CD14-positive monocyte (primary cell): ENCODE data around the gene MYO1D. TPM values are rescaled to one million over a fixed set of nuclear protein-coding genes. Genes with fewer than 3 reads are reported as not detected.

Source experiments
- DNase-seq, 3 donors: peaks; one replicate each; pipeline ENCODE4 v3.0.0-alpha.2; 2011 to 2022
- H2AFZ ChIP-seq: 2 replicates; pipeline ENCODE4 v1.6.0; 2012; ENCODE audit warnings: mild to moderate bottlenecking, low read depth, low read length, inconsistent platforms; ENCODE audit not compliant: insufficient read depth, poor library complexity, severe bottlenecking
- H3K27ac ChIP-seq, 2 donors: 1 replicate in 1 of 2; 2 replicates in 1 of 2; pipeline ENCODE4 v1.5.1; 2012 to 2013; ENCODE audit warnings: low read length in 2 of 2, control low read depth in 1 of 2, inconsistent platforms in 1 of 2, low read depth in 1 of 2, mild to moderate bottlenecking in 1 of 2
- H3K27me3 ChIP-seq, 2 donors: one replicate each; pipeline versions ENCODE4 v1.6.0 to v1.6.1; 2011 to 2013; ENCODE audit warnings: low read length in 2 of 2; ENCODE audit not compliant: control insufficient read depth in 2 of 2, insufficient read depth in 2 of 2
- H3K36me3 ChIP-seq, 2 donors: replicated peaks in 1 of 2; 1 replicate in 1 of 2; 2 replicates in 1 of 2; pipeline versions ENCODE4 v1.5.1 to v1.6.1; 2012 to 2013; ENCODE audit warnings: low read length in 2 of 2, control low read depth in 1 of 2, inconsistent platforms in 1 of 2, mild to moderate bottlenecking in 1 of 2; ENCODE audit not compliant: insufficient read depth in 2 of 2, control insufficient read depth in 1 of 2
- H3K4me1 ChIP-seq, 2 donors: 1 replicate in 1 of 2; 2 replicates in 1 of 2; pipeline versions ENCODE4 v1.5.1 to v1.6.1; 2012 to 2013; ENCODE audit warnings: low read length in 2 of 2, control low read depth in 1 of 2, inconsistent platforms in 1 of 2, mild to moderate bottlenecking in 1 of 2, moderate library complexity in 1 of 2; ENCODE audit not compliant: insufficient read depth in 2 of 2, control insufficient read depth in 1 of 2
- H3K4me2 ChIP-seq: replicated peaks from 2 replicates; pipeline ENCODE3; 2012; ENCODE audit warnings: low read length, moderate library complexity, mild to moderate bottlenecking; ENCODE audit not compliant: poor library complexity, severe bottlenecking; ENCODE audit errors: extremely low read depth
- H3K4me3 ChIP-seq, 3 experiments: fragments of 200-600 bp in 1 of 3; sonication (generic) in 1 of 3; replicated peaks in 1 of 3; 1 replicate in 2 of 3; 2 replicates in 1 of 3; pipeline ENCODE4 v1.5.1; 2011 to 2013; ENCODE audit warnings: low read length in 3 of 3, mild to moderate bottlenecking in 3 of 3, control low read depth in 2 of 3, low read depth in 2 of 3, inconsistent platforms in 1 of 3, moderate library complexity in 1 of 3
- H3K79me2 ChIP-seq: 2 replicates; pipeline ENCODE4 v1.6.0; 2012; ENCODE audit warnings: mild to moderate bottlenecking, control low read depth, inconsistent platforms, low read length, moderate library complexity; ENCODE audit not compliant: insufficient read depth
- H3K9ac ChIP-seq: 2 replicates; pipeline ENCODE4 v1.6.0; 2017; ENCODE audit warnings: low read length, mild to moderate bottlenecking; ENCODE audit not compliant: insufficient read depth, poor library complexity, severe bottlenecking
- H3K9me3 ChIP-seq, 2 donors: replicated peaks in 1 of 2; 1 replicate in 1 of 2; 2 replicates in 1 of 2; pipeline versions ENCODE4 v1.5.1 to v1.6.1; 2012 to 2013; ENCODE audit warnings: low read length in 2 of 2, control low read depth in 1 of 2; ENCODE audit not compliant: control insufficient read depth in 1 of 2, insufficient read depth in 1 of 2
- H4K20me1 ChIP-seq: 2 replicates; pipeline ENCODE4 v1.6.0; 2012; ENCODE audit warnings: mild to moderate bottlenecking, low read length, control low read depth, moderate library complexity; ENCODE audit not compliant: insufficient read depth
- H3K27ac Mint-ChIP-seq, 7 donors: one replicate each; pipeline ENCODE4 v1.8.0; 2020; ENCODE audit warnings: mild to moderate bottlenecking in 7 of 7, mixed read lengths in 7 of 7, moderate library complexity in 6 of 7, inconsistent platforms in 2 of 7
- H3K27me3 Mint-ChIP-seq, 3 donors: one replicate each; pipeline ENCODE4 v1.8.0; 2021 to 2022; ENCODE audit warnings: low read depth in 3 of 3, mild to moderate bottlenecking in 3 of 3, mixed read lengths in 3 of 3, moderate library complexity in 3 of 3, inconsistent platforms in 1 of 3
- H3K36me3 Mint-ChIP-seq, 2 donors: one replicate each; pipeline ENCODE4 v1.8.0; 2020; ENCODE audit warnings: mixed read lengths in 2 of 2, inconsistent platforms in 1 of 2, mild to moderate bottlenecking in 1 of 2
- H3K4me1 Mint-ChIP-seq: one replicate; pipeline ENCODE4 v1.8.0; 2020; ENCODE audit warnings: mild to moderate bottlenecking, mixed read lengths
- H3K4me3 Mint-ChIP-seq, 2 donors: one replicate each; pipeline ENCODE4 v1.8.0; 2020; ENCODE audit warnings: mild to moderate bottlenecking in 2 of 2, mixed read lengths in 2 of 2, moderate library complexity in 1 of 2
- H3K9me3 Mint-ChIP-seq, 7 donors: one replicate each; pipeline ENCODE4 v1.8.0; 2020 to 2022; ENCODE audit warnings: mixed read lengths in 7 of 7, mild to moderate bottlenecking in 6 of 7, moderate library complexity in 6 of 7, inconsistent platforms in 2 of 7
- WGBS: methylation state at CpG from one replicate; pipeline ENCODE4 v1.1.5; 2013; ENCODE audit warnings: missing lambda C conversion rate; ENCODE audit not compliant: insufficient coverage; 5-methylcytosine and 5-hydroxymethylcytosine counted together
- intact Hi-C, 2 donors: fragments of 100-400 bp; cut with micrococcal nuclease; formaldehyde crosslinking; loops; one replicate each; pipeline versions ENCODE4 v1.15.0 to v1.15.1; 2023
- polyA plus RNA-seq, 3 donors: library from polyadenylated mRNA; depleted of rRNA in 1 of 3; unstranded in 2 of 3; stranded (reverse) in 1 of 3; fragments of 300-500 nt in 2 of 3; fragments of >200 nt in 1 of 3; fragmentation: Illumina TruSeq in 2 of 3; gene quantifications; 1 replicate in 2 of 3; 2 replicates in 1 of 3; pipeline ENCODE4 v1.2.3, GENCODE V29; 2012 to 2021
- TF ChIP-seq, protein P1 (sequence below): fragments of 200-600 bp; IDR thresholded peaks from one replicate; pipeline ENCODE4 v1.8.0; 2022; ENCODE audit warnings: antibody characterized with exemption, mild to moderate bottlenecking

MYO1D gene
- polyA plus RNA-seq, 3 donors = 0.22 to 0.39 (median 0.26) TPM

DNA sequence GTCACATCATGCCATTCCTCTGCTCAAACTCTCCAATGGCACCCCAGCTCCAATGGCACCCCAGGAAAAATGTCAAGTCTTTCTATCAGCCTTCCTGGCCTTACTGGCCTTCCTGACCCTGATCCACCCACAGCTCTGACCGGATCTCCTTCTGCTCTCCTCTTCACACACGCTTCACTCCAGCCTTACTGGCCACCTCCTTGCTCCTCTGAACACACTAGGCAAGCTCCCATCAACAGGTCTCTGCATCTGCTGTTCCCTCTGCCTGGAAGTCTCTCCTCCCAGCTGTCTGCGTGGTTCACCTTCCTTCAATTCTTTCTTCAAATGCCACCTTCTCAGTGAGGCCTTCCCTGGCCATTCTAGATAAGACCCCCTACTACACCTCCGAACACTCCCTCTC, 43.4 kb downstream of the MYO1D start:
- no peaks in the 10 kb centered on the region for H3K79me2 ChIP-seq
- H3K4me1 Mint-ChIP-seq = no peaks in the 10 kb centered on the region
- H3K9me3 Mint-ChIP-seq = peaks cover 0 to 1% (median 0%) of the 10 kb centered on the region in 7 donors
- peaks cover 4 to 7% (median 5%) of the 10 kb centered on the region in 3 donors for H3K27me3 Mint-ChIP-seq
- no peak overlapping the region for H3K4me2 ChIP-seq
- no peaks in the 10 kb centered on the region for H3K27me3 ChIP-seq
- TF ChIP-seq, protein P1, sequence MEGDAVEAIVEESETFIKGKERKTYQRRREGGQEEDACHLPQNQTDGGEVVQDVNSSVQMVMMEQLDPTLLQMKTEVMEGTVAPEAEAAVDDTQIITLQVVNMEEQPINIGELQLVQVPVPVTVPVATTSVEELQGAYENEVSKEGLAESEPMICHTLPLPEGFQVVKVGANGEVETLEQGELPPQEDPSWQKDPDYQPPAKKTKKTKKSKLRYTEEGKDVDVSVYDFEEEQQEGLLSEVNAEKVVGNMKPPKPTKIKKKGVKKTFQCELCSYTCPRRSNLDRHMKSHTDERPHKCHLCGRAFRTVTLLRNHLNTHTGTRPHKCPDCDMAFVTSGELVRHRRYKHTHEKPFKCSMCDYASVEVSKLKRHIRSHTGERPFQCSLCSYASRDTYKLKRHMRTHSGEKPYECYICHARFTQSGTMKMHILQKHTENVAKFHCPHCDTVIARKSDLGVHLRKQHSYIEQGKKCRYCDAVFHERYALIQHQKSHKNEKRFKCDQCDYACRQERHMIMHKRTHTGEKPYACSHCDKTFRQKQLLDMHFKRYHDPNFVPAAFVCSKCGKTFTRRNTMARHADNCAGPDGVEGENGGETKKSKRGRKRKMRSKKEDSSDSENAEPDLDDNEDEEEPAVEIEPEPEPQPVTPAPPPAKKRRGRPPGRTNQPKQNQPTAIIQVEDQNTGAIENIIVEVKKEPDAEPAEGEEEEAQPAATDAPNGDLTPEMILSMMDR = no peak
- H3K9ac ChIP-seq = no peak overlapping the region
- H3K27ac Mint-ChIP-seq = no peak overlapping the region
- no peak overlapping the region for H3K27ac ChIP-seq
- no peaks in the 10 kb centered on the region for H3K9me3 ChIP-seq
- H3K36me3 ChIP-seq = no peaks in the 10 kb centered on the region
- intact Hi-C loops = no loop called here
- no peaks in the 10 kb centered on the region for H3K36me3 Mint-ChIP-seq
- no peaks in the 10 kb centered on the region for H4K20me1 ChIP-seq
- no peaks in the 10 kb centered on the region for H3K4me1 ChIP-seq
- H3K4me3 ChIP-seq = no peak overlapping the region
- no peak for DNase-seq
- no peak overlapping the region for H2AFZ ChIP-seq
- 96% methylated on average over 4 of the region's 4 CpGs for WGBS
- H3K4me3 Mint-ChIP-seq = no peak overlapping the region

DNA sequence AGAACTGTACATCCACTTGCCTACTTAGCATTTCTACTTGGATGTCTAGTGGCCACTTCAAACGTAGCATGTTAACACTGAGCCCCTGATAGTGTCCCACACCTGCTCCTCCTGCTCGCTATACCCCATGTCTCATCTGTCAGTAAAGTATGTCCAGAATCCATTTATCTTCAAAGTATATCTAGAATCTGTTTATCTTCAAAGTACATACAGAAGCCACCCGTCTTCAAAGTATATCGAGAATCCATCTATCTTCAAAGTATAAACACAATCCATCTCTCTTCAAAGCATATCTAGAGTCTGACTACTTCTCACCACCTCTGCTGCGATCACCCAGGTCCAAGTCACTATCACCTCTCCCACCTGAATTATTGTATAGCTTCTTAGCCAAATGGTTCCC, 43.8 kb downstream of the MYO1D start:
- TF ChIP-seq, protein P1 = no peak
- no peak overlapping the region for H3K4me3 Mint-ChIP-seq
- H3K9me3 ChIP-seq = no peaks in the 10 kb centered on the region
- H3K9ac ChIP-seq = no peak overlapping the region
- H3K9me3 Mint-ChIP-seq = peaks cover 0 to 1% (median 0%) of the 10 kb centered on the region in 7 donors
- no peak overlapping the region for H3K4me3 ChIP-seq
- H3K27ac ChIP-seq = no peak overlapping the region
- H3K4me2 ChIP-seq = no peak overlapping the region
- no peaks in the 10 kb centered on the region for H3K4me1 Mint-ChIP-seq
- H2AFZ ChIP-seq = no peak overlapping the region
- DNase-seq = no peak
- no peaks in the 10 kb centered on the region for H3K4me1 ChIP-seq
- peaks cover 4 to 7% (median 5%) of the 10 kb centered on the region in 3 donors for H3K27me3 Mint-ChIP-seq
- no peaks in the 10 kb centered on the region for H3K79me2 ChIP-seq
- intact Hi-C loops = no loop called here
- no peaks in the 10 kb centered on the region for H4K20me1 ChIP-seq
- no peaks in the 10 kb centered on the region for H3K36me3 Mint-ChIP-seq
- WGBS = 94% methylated on average over 5 of the region's 5 CpGs
- H3K27ac Mint-ChIP-seq = no peak overlapping the region
- no peaks in the 10 kb centered on the region for H3K27me3 ChIP-seq
- no peaks in the 10 kb centered on the region for H3K36me3 ChIP-seq
